H1 (cell line): Measurements from ENCODE around the gene OR4A15. TPM values are rescaled to one million over a fixed set of nuclear protein-coding genes. Genes with fewer than 3 reads are reported as not detected.

Experiments
- CTCF ChIA-PET: fragments of 300-600 bp; sonication (Branson Sonifier 250); formaldehyde crosslinking; loops from one replicate; lab custom pipeline; 2021; ENCODE audit not compliant: partially characterized antibody; lab: Charles Lee
- POLR2A ChIA-PET: fragments of 300-600 bp; sonication (Branson Sonifier 250); formaldehyde crosslinking; loops from one replicate; lab custom pipeline; 2021; ENCODE audit warnings: inconsistent platforms; ENCODE audit not compliant: partially characterized antibody; lab: Charles Lee
- DNase-seq, 2 experiments: peaks; one replicate each; pipeline versions ENCODE4 v3.0.0 to v3.0.0-alpha.2; 2010 to 2022; ENCODE audit warnings: low spot score in 2 of 2, low read depth in 1 of 2, mixed read lengths in 1 of 2
- FAIRE-seq: peaks from 2 replicates; lab custom pipeline; 2011; peaks lifted over from hg19 to GRCh38; lab: Jason Lieb, UNC
- H2AFZ ChIP-seq: 2 replicates; pipeline ENCODE4 v1.8.1; 2012; ENCODE audit warnings: low read length, inconsistent platforms
- H2AK5ac ChIP-seq: 2 replicates; pipeline ENCODE4 v1.6.1; 2013; ENCODE audit warnings: low read depth, low read length
- H2BK120ac ChIP-seq: replicated peaks from 2 replicates; pipeline ENCODE3; 2013; ENCODE audit warnings: low read depth, low read length, inconsistent platforms
- H2BK12ac ChIP-seq: 2 replicates; pipeline ENCODE4 v1.6.1; 2013; ENCODE audit warnings: low read depth, low read length
- H2BK15ac ChIP-seq: 2 replicates; pipeline ENCODE4 v1.6.1; 2013; ENCODE audit warnings: low read length
- H2BK20ac ChIP-seq: 2 replicates; pipeline ENCODE4 v1.6.1; 2013; ENCODE audit warnings: low read length
- H2BK5ac ChIP-seq: 2 replicates; pipeline ENCODE4 v1.6.1; 2013; ENCODE audit warnings: low read depth, low read length
- H3K14ac ChIP-seq: 2 replicates; pipeline ENCODE4 v1.6.1; 2013; ENCODE audit warnings: inconsistent platforms; ENCODE audit not compliant: insufficient read length
- H3K18ac ChIP-seq: 2 replicates; pipeline ENCODE4 v1.6.1; 2013; ENCODE audit warnings: low read length; ENCODE audit errors: extremely low read depth
- H3K23ac ChIP-seq: 2 replicates; pipeline ENCODE4 v1.6.1; 2013; ENCODE audit warnings: inconsistent platforms; ENCODE audit not compliant: insufficient read length
- H3K23me2 ChIP-seq: 2 replicates; pipeline ENCODE4 v1.6.1; 2013; ENCODE audit warnings: low read depth, low read length
- H3K27ac ChIP-seq: 2 replicates; pipeline ENCODE4 v1.6.1; 2011; ENCODE audit warnings: low read depth, low read length, inconsistent platforms
- H3K27me3 ChIP-seq, 4 experiments: replicated peaks in 1 of 4; 1 replicate in 1 of 4; 2 replicates in 3 of 4; pipeline versions ENCODE4 v1.6.1 to v1.8.1; 2011 to 2013; ENCODE audit warnings: low read length in 3 of 4, mild to moderate bottlenecking in 3 of 4, inconsistent platforms in 2 of 4, mixed read lengths in 2 of 4, moderate library complexity in 1 of 4; ENCODE audit not compliant: control insufficient read depth in 3 of 4, insufficient read depth in 3 of 4; ENCODE audit errors: extremely low read depth in 1 of 4
- H3K36me3 ChIP-seq, 4 experiments: 2 replicates each; pipeline versions ENCODE4 v1.6.1 to v1.8.1; 2011 to 2013; ENCODE audit warnings: mild to moderate bottlenecking in 4 of 4, low read length in 3 of 4, moderate library complexity in 2 of 4, control low read depth in 1 of 4, inconsistent platforms in 1 of 4; ENCODE audit not compliant: insufficient read depth in 4 of 4, control insufficient read depth in 2 of 4
- H3K4ac ChIP-seq: replicated peaks from 2 replicates; pipeline ENCODE3; 2013; ENCODE audit warnings: low read length, low read depth, mixed read lengths, inconsistent platforms; ENCODE audit not compliant: insufficient read length
- H3K4me1 ChIP-seq, 4 experiments: replicated peaks in 1 of 4; 1 replicate in 1 of 4; 2 replicates in 3 of 4; pipeline versions ENCODE4 v1.6.1 to v1.8.1; 2011 to 2013; ENCODE audit warnings: low read length in 3 of 4, inconsistent platforms in 2 of 4, mixed read lengths in 1 of 4; ENCODE audit not compliant: insufficient read depth in 4 of 4, control insufficient read depth in 3 of 4
- H3K4me2 ChIP-seq, 2 experiments: 2 replicates each; pipeline versions ENCODE4 v1.6.1 to v1.8.1; 2011 to 2013; ENCODE audit warnings: low read depth in 2 of 2, low read length in 2 of 2, control low read depth in 1 of 2, inconsistent platforms in 1 of 2, mild to moderate bottlenecking in 1 of 2; ENCODE audit not compliant: insufficient read depth in 1 of 2
- H3K4me3 ChIP-seq, 4 experiments: fragments of 200-600, 300-600 bp in 1 of 4; sonication (generic), shearing (Covaris generic), sonication (Bioruptor Twin) in 1 of 4; 2 replicates each; pipeline versions ENCODE4 v1.5.1 to v1.8.1; 2011 to 2016; ENCODE audit warnings: low read length in 4 of 4, low read depth in 3 of 4, control low read depth in 2 of 4, inconsistent platforms in 2 of 4, mild to moderate bottlenecking in 2 of 4, mixed read lengths in 1 of 4, moderate library complexity in 1 of 4; ENCODE audit not compliant: insufficient read depth in 2 of 4; ENCODE audit errors: extremely low read depth in 1 of 4
- H3K56ac ChIP-seq: replicated peaks from 2 replicates; pipeline ENCODE3; 2013; ENCODE audit warnings: low read depth, mild to moderate bottlenecking, mixed read lengths, low read length, inconsistent platforms; ENCODE audit not compliant: insufficient read length
- H3K79me1 ChIP-seq: 2 replicates; pipeline ENCODE4 v1.6.1; 2013; ENCODE audit warnings: low read depth, low read length, control low read depth
- H3K79me2 ChIP-seq, 2 experiments: 2 replicates each; pipeline versions ENCODE4 v1.6.1 to v1.8.1; 2012 to 2013; ENCODE audit warnings: low read length in 2 of 2, mild to moderate bottlenecking in 2 of 2, inconsistent platforms in 1 of 2; ENCODE audit not compliant: insufficient read depth in 2 of 2, control insufficient read depth in 1 of 2
- H3K9ac ChIP-seq, 4 experiments: replicated peaks in 1 of 4; 1 replicate in 1 of 4; 2 replicates in 3 of 4; pipeline versions ENCODE4 v1.6.1 to v1.8.1; 2011 to 2013; ENCODE audit warnings: low read depth in 3 of 4, low read length in 3 of 4, control low read depth in 2 of 4, mild to moderate bottlenecking in 2 of 4, moderate library complexity in 2 of 4, inconsistent platforms in 1 of 4; ENCODE audit errors: extremely low read depth in 1 of 4
- H3K9me3 ChIP-seq, 2 experiments: 2 replicates each; pipeline versions ENCODE4 v1.6.1 to v1.8.1; 2012 to 2013; ENCODE audit warnings: mild to moderate bottlenecking in 2 of 2, moderate library complexity in 2 of 2, control low read depth in 1 of 2, inconsistent platforms in 1 of 2, low read depth in 1 of 2, low read length in 1 of 2, mixed read lengths in 1 of 2; ENCODE audit not compliant: insufficient read depth in 2 of 2
- H4K20me1 ChIP-seq, 2 experiments: replicated peaks in 1 of 2; 2 replicates each; pipeline versions ENCODE3 to v1.8.1; 2011 to 2013; ENCODE audit warnings: inconsistent platforms in 2 of 2, low read length in 2 of 2, mild to moderate bottlenecking in 1 of 2; ENCODE audit not compliant: insufficient read depth in 2 of 2, control insufficient read depth in 1 of 2
- H4K5ac ChIP-seq: 2 replicates; pipeline ENCODE4 v1.6.1; 2013; ENCODE audit warnings: low read length, low read depth, mixed read lengths, inconsistent platforms; ENCODE audit not compliant: insufficient read length
- H4K8ac ChIP-seq: 2 replicates; pipeline ENCODE4 v1.8.0; 2013; ENCODE audit warnings: mild to moderate bottlenecking, moderate library complexity, low read length, inconsistent platforms; ENCODE audit not compliant: insufficient read depth; ENCODE audit errors: extremely low read depth
- H4K91ac ChIP-seq: replicated peaks from 2 replicates; pipeline ENCODE3; 2013; ENCODE audit warnings: low read length, mixed read lengths, inconsistent platforms; ENCODE audit not compliant: insufficient read length
- BCL11A ChIP-seq, 2 experiments: IDR thresholded peaks; one replicate each; pipeline ENCODE4 v1.6.1; 2011; ENCODE audit warnings: low read depth in 2 of 2, low read length in 2 of 2, mild to moderate bottlenecking in 2 of 2
- BRCA1 ChIP-seq: IDR thresholded peaks from 2 replicates; pipeline ENCODE4 v1.6.1; 2012; ENCODE audit warnings: low read depth, low read length, improper control_type of control experiment
- CBX5 ChIP-seq: fragments of 300-800, 300-1000 bp; sonication (generic); IDR thresholded peaks from 2 replicates; pipeline ENCODE4 v1.7.1; 2016; ENCODE audit warnings: antibody characterized with exemption, low read length, low read depth
- CBX8 ChIP-seq: fragments of 300-800, 300-1000 bp; sonication (generic); IDR thresholded peaks from 2 replicates; pipeline ENCODE4 v1.7.1; 2016; ENCODE audit warnings: low read depth, low read length, borderline replicate concordance
- FOSL1 ChIP-seq: IDR thresholded peaks from 2 replicates; pipeline ENCODE4 v1.6.1; 2011; ENCODE audit warnings: mild to moderate bottlenecking, low read depth, low read length, moderate library complexity; ENCODE audit not compliant: insufficient read depth
- GABPA ChIP-seq: IDR thresholded peaks from 2 replicates; pipeline ENCODE4 v1.6.1; 2011; ENCODE audit warnings: mild to moderate bottlenecking, low read length, moderate library complexity, borderline replicate concordance; ENCODE audit not compliant: insufficient read depth
- KDM4A ChIP-seq: IDR thresholded peaks from one replicate; pipeline ENCODE4 v1.7.1; 2012; ENCODE audit warnings: low read depth, mild to moderate bottlenecking, moderate library complexity, low read length, inconsistent platforms; ENCODE audit not compliant: severe bottlenecking
- MAX ChIP-seq: IDR thresholded peaks from 2 replicates; pipeline ENCODE4 v1.6.1; 2012; ENCODE audit warnings: inconsistent platforms
- RFX5 ChIP-seq: IDR thresholded peaks from 2 replicates; pipeline ENCODE4 v1.6.1; 2011; ENCODE audit warnings: low read depth, low read length, improper control_type of control experiment, borderline replicate concordance
- RXRA ChIP-seq: IDR thresholded peaks from 2 replicates; pipeline ENCODE4 v1.6.1; 2011; ENCODE audit warnings: low read depth, mild to moderate bottlenecking, low read length, moderate library complexity; ENCODE audit not compliant: insufficient read depth
- SIRT6 ChIP-seq: IDR thresholded peaks from one replicate; pipeline ENCODE4 v1.7.1; 2012; ENCODE audit warnings: low read length, inconsistent platforms
- SUZ12 ChIP-seq: fragments of 200-600 bp; sonication (generic); IDR thresholded peaks from 2 replicates; pipeline ENCODE4 v1.6.1; 2012; ENCODE audit warnings: mild to moderate bottlenecking, inconsistent platforms, low read length, moderate library complexity, mixed read lengths
- TAF7 ChIP-seq: optimal IDR thresholded peaks from 2 replicates; pipeline ENCODE3; 2011; ENCODE audit warnings: low read depth, mild to moderate bottlenecking, inconsistent platforms, low read length, moderate library complexity, borderline replicate concordance
- TCF12 ChIP-seq: IDR thresholded peaks from 2 replicates; pipeline ENCODE4 v1.6.1; 2011; ENCODE audit warnings: low read depth, mild to moderate bottlenecking, low read length
- TEAD4 ChIP-seq: IDR thresholded peaks from 2 replicates; pipeline ENCODE4 v1.6.1; 2012; ENCODE audit warnings: low read depth, low read length, inconsistent platforms, mixed read lengths
- WGBS, 2 experiments: shearing (Covaris generic) in 1 of 2; methylation state at CpG; one replicate each; pipeline versions ENCODE4 v1.1.6 to v1.1.7; 2013 to 2015; ENCODE audit warnings: low lambda C conversion rate in 2 of 2, mixed read lengths in 2 of 2, inconsistent platforms in 1 of 2, low coverage in 1 of 2, missing lambda C conversion rate in 1 of 2; ENCODE audit not compliant: insufficient replicate concordance in 2 of 2, insufficient coverage in 1 of 2, insufficient read length in 1 of 2; ENCODE audit errors: extremely low coverage in 1 of 2, missing lambda C conversion rate in 1 of 2; 5-methylcytosine and 5-hydroxymethylcytosine counted together
- polyA plus RNA-seq, 7 experiments: library from polyadenylated mRNA; depleted of rRNA in 3 of 7; stranded (reverse) in 5 of 7; unstranded in 2 of 7; fragments of >200 nt in 5 of 7; fragments of 200-250 nt in 2 of 7; gene quantifications; 1 replicate in 5 of 7; 2 replicates in 1 of 7; 4 replicates in 1 of 7; pipeline versions ENCODE4 v1.2.1 to v1.2.3, GENCODE V29; 2011 to 2013; ENCODE audit warnings: missing spikeins in 2 of 7, mixed read lengths in 2 of 7
- total RNA-seq: library from RNA; stranded (reverse); fragmentation: NEBNext Ultra II Directional; extraction: Animal tissue kit (Norgen Biotek cat#: 25700); gene quantifications from 2 replicates; pipeline ENCODE4 v1.2.1, GENCODE V29; 2021

The OR4A15 gene
- total and polyA plus RNA-seq, 2 of the 8 experiments (the other 6 are each of a cell fraction or from before 2014, with no cell fraction given) = not detected

GRCh38 chr11:55401011-55401410 is 33.2 kb downstream of the OR4A15 start:
- Histone ChIP-seq H2AFZ (no peak overlapping the region), H3K9me3 (peaks cover 46 to 53% of the 10 kb centered on the region in 2 experiments), H2AK5ac (no peak overlapping the region), H4K20me1 (no peaks in the 10 kb centered on the region), H3K27me3 (no peaks in the 10 kb centered on the region; a peak in 1 of 7 replicates), H2BK5ac (no peak overlapping the region), H3K23ac (no peak overlapping the region), H3K36me3 (no peaks in the 10 kb centered on the region), H3K14ac (no peak overlapping the region), H3K4ac (no peak overlapping the region), H3K27ac (no peak overlapping the region), H3K23me2 (no peaks in the 10 kb centered on the region), H2BK15ac (no peak overlapping the region), H3K4me3 (no peak overlapping the region), H3K4me2 (no peak overlapping the region), H2BK120ac (no peak overlapping the region), H3K18ac (no peak overlapping the region), H3K56ac (no peak overlapping the region), H3K9ac (no peak overlapping the region), H4K8ac (no peak overlapping the region), H4K5ac (no peak overlapping the region), H2BK20ac (no peak overlapping the region), H3K79me1 (no peaks in the 10 kb centered on the region), H2BK12ac (no peak overlapping the region), H3K79me2 (no peaks in the 10 kb centered on the region), H4K91ac (no peak overlapping the region), H3K4me1 (no peaks in the 10 kb centered on the region)
- WGBS, 2 experiments = 50% methylated on average over 1 of the region's 1 CpG; no CpG with 5 or more reads in 1 of the 2 experiments
- ChIA-PET POLR2A (no interaction called here), CTCF (no interaction called here)
- FAIRE-seq (no peak), DNase-seq (no peak)
- TF ChIP-seq SUZ12 (no peak), CBX8 (no peak), KDM4A (no peak), GABPA (no peak), TCF12 (no peak), BRCA1 (no peak), TAF7 (no peak), MAX (no peak), SIRT6 (no peak), TEAD4 (no peak), CBX5 (no peak), BCL11A (IDR thresholded peaks at IDR 0.05; ENCODE audit: low read depth in 2 of 2, low read length in 2 of 2) (no peak), RXRA (no peak), FOSL1 (no peak), RFX5 (no peak)
